ENCODE measurements around the gene CLASP1. TPM values are rescaled to one million over a fixed set of nuclear protein-coding genes. Genes with fewer than 3 reads are reported as not detected.
"Not testable (repeated sequence)": the region's sequence is repeated elsewhere in the genome, so short reads cannot be mapped to it uniquely, and the experiment has no call there.

The CLASP1 gene
- total RNA-seq, 2 donors from 2014 or later = 87.0 to 88.3 TPM

DNA sequence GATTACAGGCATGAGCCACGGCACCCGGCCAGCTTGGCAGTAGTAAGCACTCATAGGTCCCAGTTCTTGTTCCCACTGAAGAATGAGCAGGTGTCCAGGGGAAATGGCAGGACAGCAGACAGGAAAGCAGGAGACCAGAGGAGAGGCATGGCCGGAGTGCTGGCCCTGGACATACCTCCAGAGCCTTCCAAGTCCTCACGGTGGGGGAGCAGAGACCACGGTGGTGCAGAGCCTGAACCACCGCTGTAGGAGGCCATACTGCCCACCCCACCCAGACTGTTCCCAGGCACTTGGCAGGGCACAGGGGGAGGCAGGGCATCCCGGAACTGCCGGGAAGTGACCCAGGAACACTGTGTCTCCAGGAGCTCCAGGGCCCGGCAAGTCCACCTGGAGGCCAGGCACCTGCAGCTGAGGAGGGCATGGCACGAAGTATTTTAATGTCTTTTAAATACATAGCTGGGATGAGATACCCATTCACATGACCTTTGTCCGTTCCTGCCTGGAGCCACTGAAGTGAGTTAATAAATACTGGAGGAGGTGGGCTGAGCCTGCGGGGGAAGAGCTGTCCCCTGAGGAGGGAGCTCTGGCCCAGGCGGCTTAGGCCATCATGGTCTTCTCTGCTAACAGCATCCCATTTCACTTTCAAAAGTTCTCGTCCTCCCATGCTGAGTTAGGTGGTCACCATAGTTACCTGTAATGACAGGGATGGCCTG is 314.5 kb downstream of the CLASP1 start:
- no peak overlapping the region for H3K27ac ChIP-seq (ENCODE audit: low read depth, low read length)
- no peak overlapping the region for H3K9ac ChIP-seq (ENCODE audit: extremely low read depth, low read length, poor library complexity, severe bottlenecking)
- DNase-seq = peak; percentile 85
- H3K36me3 Mint-ChIP-seq (ENCODE audit: low read depth) = peaks cover 13% of the 10 kb centered on the region
- H3K4me1 Mint-ChIP-seq = peaks cover 11% of the 10 kb centered on the region
- no peak overlapping the region for H3K4me3 Mint-ChIP-seq
- no peaks in the 10 kb centered on the region for H3K9me3 ChIP-seq (ENCODE audit: control insufficient read depth, low read length)
- peaks cover 17% of the 10 kb centered on the region for H3K36me3 ChIP-seq (ENCODE audit: control insufficient read depth, insufficient read depth, low read length)
- H3K27me3 Mint-ChIP-seq (ENCODE audit: insufficient read depth) = no peaks in the 10 kb centered on the region
- TF ChIP-seq, protein P1, sequence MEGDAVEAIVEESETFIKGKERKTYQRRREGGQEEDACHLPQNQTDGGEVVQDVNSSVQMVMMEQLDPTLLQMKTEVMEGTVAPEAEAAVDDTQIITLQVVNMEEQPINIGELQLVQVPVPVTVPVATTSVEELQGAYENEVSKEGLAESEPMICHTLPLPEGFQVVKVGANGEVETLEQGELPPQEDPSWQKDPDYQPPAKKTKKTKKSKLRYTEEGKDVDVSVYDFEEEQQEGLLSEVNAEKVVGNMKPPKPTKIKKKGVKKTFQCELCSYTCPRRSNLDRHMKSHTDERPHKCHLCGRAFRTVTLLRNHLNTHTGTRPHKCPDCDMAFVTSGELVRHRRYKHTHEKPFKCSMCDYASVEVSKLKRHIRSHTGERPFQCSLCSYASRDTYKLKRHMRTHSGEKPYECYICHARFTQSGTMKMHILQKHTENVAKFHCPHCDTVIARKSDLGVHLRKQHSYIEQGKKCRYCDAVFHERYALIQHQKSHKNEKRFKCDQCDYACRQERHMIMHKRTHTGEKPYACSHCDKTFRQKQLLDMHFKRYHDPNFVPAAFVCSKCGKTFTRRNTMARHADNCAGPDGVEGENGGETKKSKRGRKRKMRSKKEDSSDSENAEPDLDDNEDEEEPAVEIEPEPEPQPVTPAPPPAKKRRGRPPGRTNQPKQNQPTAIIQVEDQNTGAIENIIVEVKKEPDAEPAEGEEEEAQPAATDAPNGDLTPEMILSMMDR (conservative IDR thresholded peaks at IDR 0.05) = no peak
- peak overlapping the region; percentile 61 for H3K27ac Mint-ChIP-seq
- WGBS, 2 experiments (ENCODE audit: insufficient coverage in 1 of 2, insufficient read length in 1 of 2) = 85% methylated on average over 6 to 14 of the region's 14 CpGs
- H3K9me3 Mint-ChIP-seq = no peaks in the 10 kb centered on the region
- H3K27me3 ChIP-seq (ENCODE audit: control insufficient read depth, insufficient read depth, low read length, poor library complexity, severe bottlenecking) = no peaks in the 10 kb centered on the region
- no peak overlapping the region for H3K4me3 ChIP-seq (ENCODE audit: low read length)
- H3K4me1 ChIP-seq (ENCODE audit: control insufficient read depth, insufficient read depth, low read length) = no peaks in the 10 kb centered on the region

DNA sequence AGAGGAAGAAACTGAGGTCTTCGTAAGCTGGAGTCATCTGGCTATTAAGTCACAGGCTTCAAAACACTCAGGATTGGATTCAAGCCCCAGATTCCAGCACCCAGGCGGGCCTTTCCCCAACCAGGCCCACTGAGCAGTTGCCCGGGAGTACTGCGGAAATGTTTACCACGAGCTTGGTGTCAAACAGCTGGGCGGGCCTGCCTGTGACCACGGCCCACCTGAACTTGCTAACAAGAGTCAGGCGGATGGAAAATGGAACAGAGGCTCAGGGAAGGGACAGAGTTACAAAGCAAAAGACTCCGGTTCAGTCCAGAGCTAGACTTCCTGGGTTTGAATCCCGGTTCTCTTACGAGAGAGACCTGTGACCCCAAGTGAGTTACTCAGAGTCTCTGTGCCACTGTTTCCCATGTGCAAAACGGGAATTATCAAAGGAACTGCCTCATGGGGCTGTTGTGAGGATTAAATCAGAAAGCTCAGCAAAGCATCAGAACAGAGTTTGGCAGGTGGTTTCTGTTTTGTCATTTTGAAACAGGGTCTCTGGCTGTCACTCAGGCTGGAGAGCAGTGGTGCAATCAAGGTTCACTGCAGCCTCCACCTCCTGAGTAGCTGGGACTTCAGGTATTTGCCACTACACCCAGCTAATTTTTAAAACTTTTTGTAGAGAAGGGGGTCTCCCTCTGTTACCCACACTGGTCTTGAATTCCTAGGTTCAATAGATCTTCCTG is 315.3 kb downstream of the CLASP1 start:
- Mint-ChIP-seq H3K27ac (no peak overlapping the region), H3K36me3 (ENCODE audit: low read depth) (peaks cover 7% of the 10 kb centered on the region), H3K4me3 (no peak overlapping the region), H3K27me3 (ENCODE audit: insufficient read depth) (peaks cover 2% of the 10 kb centered on the region), H3K4me1 (peaks cover 11% of the 10 kb centered on the region), H3K9me3 (no peaks in the 10 kb centered on the region)
- Histone ChIP-seq H3K4me3 (ENCODE audit: low read length) (no peak overlapping the region), H3K9me3 (ENCODE audit: control insufficient read depth, low read length) (no peaks in the 10 kb centered on the region), H3K27me3 (ENCODE audit: control insufficient read depth, insufficient read depth, low read length, poor library complexity, severe bottlenecking) (no peaks in the 10 kb centered on the region), H3K9ac (ENCODE audit: extremely low read depth, low read length, poor library complexity, severe bottlenecking) (no peak overlapping the region), H3K4me1 (ENCODE audit: control insufficient read depth, insufficient read depth, low read length) (no peaks in the 10 kb centered on the region), H3K27ac (ENCODE audit: low read depth, low read length) (no peak overlapping the region), H3K36me3 (ENCODE audit: control insufficient read depth, insufficient read depth, low read length) (peaks cover 10% of the 10 kb centered on the region)
- 90 to 93% methylated on average over 9 to 12 of the region's 12 CpGs for WGBS, 2 experiments (ENCODE audit: insufficient coverage in 1 of 2, insufficient read length in 1 of 2)
- TF ChIP-seq, protein P1 (conservative IDR thresholded peaks at IDR 0.05) = no peak
- DNase-seq = peak; percentile 44

DNA sequence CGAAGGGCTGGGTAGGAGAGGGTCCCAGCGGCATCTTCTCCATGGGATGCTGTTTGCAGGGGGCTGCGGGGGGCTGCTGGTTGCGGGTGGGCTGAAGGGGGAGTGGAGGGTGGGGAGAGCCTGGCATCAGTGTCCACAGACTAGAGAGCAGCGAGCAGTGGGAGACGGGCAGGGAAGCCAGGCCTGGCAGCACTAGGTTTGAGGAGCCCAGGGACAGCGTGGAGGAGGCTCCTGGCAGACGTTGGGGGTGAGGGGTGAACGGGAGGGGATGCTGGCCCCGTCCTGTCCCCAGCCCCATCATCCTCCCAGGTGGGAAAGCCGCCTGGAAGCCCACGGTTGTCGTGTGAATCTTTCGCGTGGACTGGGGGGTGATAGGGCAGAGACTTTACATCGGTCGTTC is 316.0 kb downstream of the CLASP1 start:
- Histone ChIP-seq H3K36me3 (ENCODE audit: control insufficient read depth, insufficient read depth, low read length) (peaks cover 9% of the 10 kb centered on the region), H3K4me3 (ENCODE audit: low read length) (no peak overlapping the region), H3K4me1 (ENCODE audit: control insufficient read depth, insufficient read depth, low read length) (no peaks in the 10 kb centered on the region), H3K27me3 (ENCODE audit: control insufficient read depth, insufficient read depth, low read length, poor library complexity, severe bottlenecking) (no peaks in the 10 kb centered on the region), H3K9me3 (ENCODE audit: control insufficient read depth, low read length) (no peaks in the 10 kb centered on the region), H3K27ac (ENCODE audit: low read depth, low read length) (no peak overlapping the region), H3K9ac (ENCODE audit: extremely low read depth, low read length, poor library complexity, severe bottlenecking) (no peak overlapping the region)
- H3K27me3 Mint-ChIP-seq (ENCODE audit: insufficient read depth) = peaks cover 2% of the 10 kb centered on the region
- 91 to 92% methylated on average over 2 to 17 of the region's 17 CpGs for WGBS, 2 experiments (ENCODE audit: insufficient coverage in 1 of 2, insufficient read length in 1 of 2)
- TF ChIP-seq, protein P1 (conservative IDR thresholded peaks at IDR 0.05) = no peak
- H3K4me3 Mint-ChIP-seq = no peak overlapping the region
- H3K4me1 Mint-ChIP-seq = peaks cover 11% of the 10 kb centered on the region
- H3K9me3 Mint-ChIP-seq = no peaks in the 10 kb centered on the region
- no peak overlapping the region for H3K27ac Mint-ChIP-seq
- no peaks in the 10 kb centered on the region for H3K36me3 Mint-ChIP-seq (ENCODE audit: low read depth)
- peak; percentile 42 for DNase-seq

DNA sequence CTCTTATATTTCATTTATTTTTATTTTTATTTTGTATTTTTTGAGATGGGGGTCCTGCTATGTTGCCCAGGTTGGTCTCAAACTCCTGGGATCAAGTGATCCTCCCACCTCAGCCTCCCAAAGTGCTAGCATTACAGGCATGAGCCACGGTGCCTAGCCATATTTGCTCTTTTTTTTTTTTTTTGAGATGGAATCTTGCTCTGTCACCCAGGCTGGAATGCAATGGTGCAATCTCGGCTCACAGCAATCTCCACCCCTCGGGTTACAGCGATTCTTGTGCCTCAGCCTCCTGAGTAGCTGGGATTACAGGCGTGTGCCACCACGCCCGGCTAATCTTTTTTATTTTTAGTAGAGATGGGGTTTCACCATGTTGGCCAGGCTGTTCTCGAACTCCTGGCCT is 317.9 kb downstream of the CLASP1 start:
- H3K27ac Mint-ChIP-seq; H3K9me3 ChIP-seq (ENCODE audit: control insufficient read depth, low read length); H3K27me3 ChIP-seq (ENCODE audit: control insufficient read depth, insufficient read depth, low read length, poor library complexity, severe bottlenecking); H3K4me1 ChIP-seq (ENCODE audit: control insufficient read depth, insufficient read depth, low read length); H3K4me3 ChIP-seq (ENCODE audit: low read length); H3K4me3 Mint-ChIP-seq; H3K36me3 ChIP-seq (ENCODE audit: control insufficient read depth, insufficient read depth, low read length); H3K27ac ChIP-seq (ENCODE audit: low read depth, low read length); H3K36me3 Mint-ChIP-seq (ENCODE audit: low read depth); H3K9me3 Mint-ChIP-seq; H3K27me3 Mint-ChIP-seq (ENCODE audit: insufficient read depth); H3K9ac ChIP-seq (ENCODE audit: extremely low read depth, low read length, poor library complexity, severe bottlenecking): not testable (repeated sequence)
- WGBS, 2 experiments (ENCODE audit: insufficient coverage in 1 of 2, insufficient read length in 1 of 2) = 91 to 100% methylated on average over 5 to 8 of the region's 8 CpGs
- DNase-seq = peak; percentile 23
- peaks cover 11% of the 10 kb centered on the region for H3K4me1 Mint-ChIP-seq
